Neural cell (in vitro differentiated cells): Measurements from ENCODE around the gene RAE1. TPM values are rescaled to one million over a fixed set of nuclear protein-coding genes. Genes with fewer than 3 reads are reported as not detected.

Experiments used
- H2AFZ ChIP-seq: fragments of 200-600, 300-800 bp; sonication (generic), shearing (Covaris generic); 2 replicates; pipeline ENCODE4 v1.6.0; 2014; ENCODE audit warnings: low read depth, mild to moderate bottlenecking, antibody characterized with exemption, low read length, moderate library complexity
- H3F3A ChIP-seq: fragments of 200-600 bp; shearing (Covaris generic); 2 replicates; pipeline ENCODE4 v1.6.1; 2016; ENCODE audit warnings: mild to moderate bottlenecking, moderate library complexity, mixed read lengths, antibody characterized with exemption, low read length; ENCODE audit not compliant: insufficient read depth, poor library complexity, severe bottlenecking
- H3K27ac ChIP-seq: fragments of 200-600, 300-800 bp; sonication (generic), shearing (Covaris generic); 2 replicates; pipeline ENCODE4 v1.5.1; 2014; ENCODE audit warnings: mild to moderate bottlenecking, low read length, moderate library complexity
- H3K27me3 ChIP-seq: fragments of 300-800, 200-600 bp; sonication (generic), shearing (Covaris generic); 2 replicates; pipeline ENCODE4 v1.6.0; 2014; ENCODE audit warnings: mild to moderate bottlenecking, low read depth, low read length, moderate library complexity; ENCODE audit not compliant: insufficient read depth
- H3K36me3 ChIP-seq: fragments of 300-800, 200-600 bp; sonication (generic), shearing (Covaris generic); 2 replicates; pipeline ENCODE4 v1.5.1; 2014; ENCODE audit warnings: mild to moderate bottlenecking, antibody characterized with exemption, low read length, moderate library complexity; ENCODE audit not compliant: insufficient read depth
- H3K4me2 ChIP-seq: fragments of 300-800, 200-600 bp; sonication (generic), shearing (Covaris generic); 2 replicates; pipeline ENCODE4 v1.6.0; 2014; ENCODE audit warnings: mild to moderate bottlenecking, low read length
- H3K4me3 ChIP-seq: fragments of 300-800, 200-600 bp; sonication (generic), shearing (Covaris generic); 2 replicates; pipeline ENCODE4 v1.5.1; 2014; ENCODE audit warnings: mild to moderate bottlenecking, low read length, moderate library complexity
- H3K79me2 ChIP-seq: fragments of 200-600 bp; shearing (Covaris generic); replicated peaks from 2 replicates; pipeline ENCODE4 v1.6.0; 2014; ENCODE audit warnings: mild to moderate bottlenecking, low read length, moderate library complexity; ENCODE audit not compliant: insufficient read depth
- H3K9ac ChIP-seq: fragments of 300-800, 200-600 bp; sonication (generic), shearing (Covaris generic); 2 replicates; pipeline ENCODE4 v1.6.1; 2016; ENCODE audit warnings: mild to moderate bottlenecking, low read length, mixed read lengths
- H3K9me2 ChIP-seq: fragments of 200-600 bp; shearing (Covaris generic); 2 replicates; pipeline ENCODE4 v1.6.1; 2016; ENCODE audit warnings: mild to moderate bottlenecking, low read length, mixed read lengths; ENCODE audit not compliant: insufficient read depth
- H3K9me3 ChIP-seq: fragments of 200-600, 300-800 bp; sonication (generic), shearing (Covaris generic); 2 replicates; pipeline ENCODE4 v1.6.1; 2016; ENCODE audit warnings: mild to moderate bottlenecking, mixed run types, low read length, moderate library complexity, mixed read lengths
- H4K20me1 ChIP-seq: fragments of 200-600 bp; shearing (Covaris generic); 2 replicates; pipeline ENCODE4 v1.6.1; 2016; ENCODE audit warnings: mild to moderate bottlenecking, mixed run types; ENCODE audit not compliant: insufficient read depth
- CTCF ChIP-seq: fragments of 450-650 bp; IDR thresholded peaks from 2 replicates; pipeline ENCODE4 v1.5.1; 2014; ENCODE audit warnings: antibody characterized with exemption, mild to moderate bottlenecking, moderate library complexity; ENCODE audit not compliant: poor library complexity, severe bottlenecking
- EP300 ChIP-seq: fragments of 450-650 bp; conservative IDR thresholded peaks from 2 replicates; pipeline ENCODE4 v1.6.1; 2014; ENCODE audit warnings: antibody characterized with exemption, mild to moderate bottlenecking, moderate library complexity; ENCODE audit not compliant: poor library complexity, severe bottlenecking
- EZH2 ChIP-seq: fragments of 200-600, 300-800 bp; shearing (Covaris generic), sonication (generic); IDR thresholded peaks from 2 replicates; pipeline ENCODE4 v1.6.1; 2014; ENCODE audit warnings: antibody characterized with exemption, low read length, borderline replicate concordance, mild to moderate bottlenecking; ENCODE audit not compliant: insufficient read depth, poor library complexity, severe bottlenecking
- MXI1 ChIP-seq: fragments of 450-650 bp; conservative IDR thresholded peaks from 2 replicates; pipeline ENCODE4 v1.6.1; 2014; ENCODE audit warnings: antibody characterized with exemption, mild to moderate bottlenecking; ENCODE audit not compliant: poor library complexity, severe bottlenecking
- POLR2AphosphoS5 ChIP-seq: IDR thresholded peaks from 2 replicates; pipeline ENCODE4 v1.6.1; 2012
- RAD21 ChIP-seq: fragments of 450-650 bp; conservative IDR thresholded peaks from 2 replicates; pipeline ENCODE4 v1.6.1; 2014; ENCODE audit warnings: antibody characterized with exemption, mild to moderate bottlenecking, moderate library complexity
- REST ChIP-seq: IDR thresholded peaks from 2 replicates; pipeline ENCODE4 v1.6.1; 2012; ENCODE audit warnings: borderline replicate concordance
- SMC3 ChIP-seq: fragments of 450-650 bp; conservative IDR thresholded peaks from 2 replicates; pipeline ENCODE4 v1.6.1; 2014; ENCODE audit warnings: antibody characterized with exemption, mild to moderate bottlenecking, moderate library complexity; ENCODE audit not compliant: poor library complexity
- TAF1 ChIP-seq: IDR thresholded peaks from 2 replicates; pipeline ENCODE4 v1.6.1; 2012; ENCODE audit warnings: low read depth
- polyA minus RNA-seq: library from RNA; depleted of rRNA, polyadenylated mRNA; stranded (reverse); fragments of >200 nt; gene quantifications from 2 replicates; pipeline ENCODE4 v1.2.3, GENCODE V29; 2014
- polyA plus RNA-seq: library from polyadenylated mRNA; depleted of rRNA; stranded (reverse); fragments of >200 nt; gene quantifications from 2 replicates; pipeline ENCODE4 v1.2.3, GENCODE V29; 2014

Gene RAE1
- 134 and 136 TPM in 2 replicates for polyA plus RNA-seq
- 84.5 and 92.8 TPM in 2 replicates for polyA minus RNA-seq

- Histone ChIP-seq H3K9ac (peak within 1 kb of the TSS; percentile 95), H3F3A (no peaks in the 10 kb centered on the region), H2AFZ (peak within 1 kb of the TSS; percentile 99), H3K9me2 (no peaks in the 10 kb centered on the region), H3K79me2 (peaks cover 27% of the 10 kb centered on the region), H3K4me2 (peak within 1 kb of the TSS; percentile 99), H3K9me3 (no peaks in the 10 kb centered on the region), H3K27me3 (no peaks in the 10 kb centered on the region), H4K20me1 (no peaks in the 10 kb centered on the region), H3K4me3 (peak within 1 kb of the TSS; percentile 89), H3K36me3 (no peaks in the 10 kb centered on the region), H3K27ac (peak within 1 kb of the TSS; percentile 90)
- no peak for TF ChIP-seq RAD21
- TF ChIP-seq POLR2AphosphoS5: peak; percentile 95
- no peak for TF ChIP-seq CTCF
- peak; percentile 62 for TF ChIP-seq TAF1
- peak; percentile 88 for TF ChIP-seq MXI1
- TF ChIP-seq REST: peak; percentile 86
- no peak for TF ChIP-seq EZH2
- TF ChIP-seq EP300: peak; percentile 27
- no peak for TF ChIP-seq SMC3
Observed at GRCh38 chr20:57351042-57351783, at the start of gene RAE1. TSS of gene RAE1 (plus strand) at chr20:57351255. CDS start at chr20:57354039, 2,784 bp downstream.

- Histone ChIP-seq H3K9me2 (no peaks in the 10 kb centered on the region), H4K20me1 (no peaks in the 10 kb centered on the region), H3K27me3 (no peaks in the 10 kb centered on the region), H3K36me3 (no peaks in the 10 kb centered on the region), H3F3A (no peaks in the 10 kb centered on the region), H3K4me3 (no peak overlapping the region), H3K9ac (no peak overlapping the region), H2AFZ (no peak overlapping the region), H3K9me3 (no peaks in the 10 kb centered on the region), H3K27ac (no peak overlapping the region), H3K79me2 (no peaks in the 10 kb centered on the region), H3K4me2 (no peak overlapping the region)
- TF ChIP-seq TAF1 (no peak), CTCF (no peak), POLR2AphosphoS5 (no peak), RAD21 (no peak), MXI1 (no peak), EP300 (no peak), REST (no peak), EZH2 (no peak), SMC3 (no peak)
Observed at GRCh38 chr20:57306747-57307146, 44.3 kb upstream of the RAE1 start.
